ENCODE measurements around the gene WDR38.

Gene WDR38, protein sequence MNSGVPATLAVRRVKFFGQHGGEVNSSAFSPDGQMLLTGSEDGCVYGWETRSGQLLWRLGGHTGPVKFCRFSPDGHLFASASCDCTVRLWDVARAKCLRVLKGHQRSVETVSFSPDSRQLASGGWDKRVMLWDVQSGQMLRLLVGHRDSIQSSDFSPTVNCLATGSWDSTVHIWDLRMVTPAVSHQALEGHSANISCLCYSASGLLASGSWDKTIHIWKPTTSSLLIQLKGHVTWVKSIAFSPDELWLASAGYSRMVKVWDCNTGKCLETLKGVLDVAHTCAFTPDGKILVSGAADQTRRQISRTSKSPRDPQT

DNA sequence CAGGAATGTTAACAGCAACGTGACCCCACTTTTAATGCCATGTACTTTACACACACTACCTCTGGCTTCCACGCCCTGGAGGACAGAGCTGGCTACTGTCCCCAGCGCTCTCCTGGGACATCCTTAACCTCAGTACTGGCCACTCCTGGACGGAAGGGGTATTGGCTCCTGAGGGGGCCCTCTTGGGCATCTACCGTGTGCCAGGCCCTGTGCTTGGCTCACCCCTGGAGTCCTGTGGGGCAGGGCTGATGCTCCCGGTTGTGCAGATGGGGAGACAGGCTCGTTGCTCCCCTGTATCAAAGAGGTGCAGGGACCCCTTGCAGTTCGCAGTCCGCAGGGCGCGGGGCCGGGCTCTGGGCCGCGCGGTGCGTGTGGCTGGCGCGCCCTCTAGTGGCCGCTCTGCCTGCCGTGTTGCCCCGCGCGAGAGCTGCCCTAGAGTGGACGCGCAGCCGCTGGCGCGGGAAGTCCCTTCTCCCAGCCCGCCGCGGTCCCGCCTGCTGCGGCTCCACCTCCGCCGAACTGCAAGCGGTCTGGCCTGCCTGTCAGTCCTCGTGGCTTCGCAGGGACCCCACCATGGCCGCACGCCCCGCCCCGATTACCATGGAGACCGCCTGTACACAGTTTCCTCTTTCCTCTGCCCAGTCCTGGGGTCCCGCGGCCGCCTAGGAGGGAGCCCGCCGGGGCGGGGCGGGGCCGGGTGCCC, at the start of gene WDR38:
TSS of gene WDR38 (plus strand) at position 632 of the 703 bp plus-strand sequence. CDS start 72 bp downstream, outside the sequence.
- no peak for DNase-seq

DNA sequence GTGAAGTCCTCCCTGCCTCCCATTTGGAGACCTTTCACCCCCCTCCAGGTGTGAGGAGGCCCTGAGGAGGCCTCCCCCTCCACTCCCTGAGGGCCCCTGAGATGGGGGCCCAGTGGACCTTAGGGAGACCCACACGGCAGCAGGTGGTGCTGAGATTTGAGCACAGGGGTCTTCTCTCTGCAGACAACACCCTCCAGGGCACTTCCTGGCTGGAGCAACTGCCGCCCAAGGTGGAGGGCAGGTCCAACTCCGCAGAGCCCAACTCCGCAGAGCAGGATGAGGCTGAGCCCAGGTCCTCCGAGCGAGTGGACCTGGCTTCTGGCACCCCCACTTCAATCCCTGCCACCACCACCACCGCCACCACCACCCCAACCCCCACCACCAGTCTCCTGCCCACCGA, 49.3 kb upstream of the WDR38 start:
- DNase-seq, result no peak

DNA sequence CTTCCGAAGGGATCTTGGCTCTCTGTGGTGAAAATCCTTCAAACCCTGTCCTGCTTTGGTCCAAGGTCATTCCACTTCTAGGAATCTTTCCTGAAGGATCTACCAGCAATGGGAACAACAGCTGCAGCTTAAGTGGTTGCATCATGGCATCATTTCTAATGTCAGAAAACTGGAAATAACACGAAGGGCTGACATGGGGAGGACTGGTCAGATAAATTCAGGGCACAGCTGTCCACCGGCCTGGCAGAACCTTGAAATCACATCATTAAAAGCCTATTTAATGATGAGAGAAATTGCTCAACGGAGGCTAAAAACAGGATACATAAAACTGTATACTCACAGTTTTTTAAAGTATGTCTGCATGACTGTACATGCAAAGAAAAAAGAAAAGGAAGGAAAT, 48.1 kb upstream of the WDR38 start:
- DNase-seq, result no peak

DNA sequence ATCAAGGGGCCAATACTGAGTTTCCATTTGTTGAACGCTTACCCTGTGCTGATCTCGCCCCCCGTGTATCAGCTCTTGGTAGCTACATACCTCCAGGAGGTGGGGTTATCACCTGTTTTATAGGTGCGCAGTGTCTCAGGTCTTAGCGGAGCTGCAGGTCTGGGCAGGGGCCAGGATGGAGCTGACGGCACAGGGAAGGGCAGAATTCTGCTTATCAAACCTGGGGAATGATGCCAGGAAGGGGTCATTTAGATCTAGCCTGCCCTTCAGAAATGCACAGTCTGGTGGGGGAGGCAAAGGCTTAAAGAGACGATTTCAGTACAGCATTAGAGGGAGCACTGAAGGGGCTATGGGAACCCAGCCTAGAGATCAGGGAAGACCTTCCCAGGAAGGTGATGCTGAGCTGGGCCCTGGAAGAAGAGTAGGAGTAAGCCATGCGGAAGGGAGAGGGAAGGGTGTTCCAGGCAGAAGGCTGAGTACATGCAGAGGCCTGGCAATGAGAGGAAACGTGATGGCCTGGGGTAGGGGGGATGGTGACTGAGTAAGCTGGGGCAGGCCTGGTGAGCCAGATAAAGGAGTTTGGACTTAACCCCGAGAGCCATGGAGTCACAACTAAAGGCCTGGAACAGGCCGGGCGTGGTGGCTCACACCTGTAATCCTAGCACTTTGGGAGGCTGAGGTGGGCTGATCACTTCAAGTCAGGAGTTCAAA, 44.9 kb upstream of the WDR38 start:
- DNase-seq, result no peak

DNA sequence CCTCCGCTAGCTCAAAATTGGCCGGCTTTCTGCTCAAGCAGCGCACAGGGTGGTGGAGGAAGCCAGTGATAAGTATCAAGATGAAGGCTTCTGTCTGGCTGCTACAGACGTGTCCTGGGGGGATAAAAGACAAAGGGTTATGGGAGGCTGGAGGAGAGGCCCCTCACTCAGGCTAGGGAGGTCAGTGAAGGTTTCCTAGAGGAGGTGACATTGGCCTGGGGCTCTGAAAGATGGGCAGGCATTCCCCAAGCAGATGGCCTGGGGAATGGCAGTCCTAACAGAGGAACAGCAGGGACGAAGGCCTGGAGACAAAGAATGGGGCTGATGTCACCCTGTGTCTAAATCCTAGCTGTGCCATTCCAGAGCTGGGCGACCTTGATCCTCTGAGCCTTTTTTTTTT, 44.0 kb upstream of the WDR38 start:
- no peak for DNase-seq

DNA sequence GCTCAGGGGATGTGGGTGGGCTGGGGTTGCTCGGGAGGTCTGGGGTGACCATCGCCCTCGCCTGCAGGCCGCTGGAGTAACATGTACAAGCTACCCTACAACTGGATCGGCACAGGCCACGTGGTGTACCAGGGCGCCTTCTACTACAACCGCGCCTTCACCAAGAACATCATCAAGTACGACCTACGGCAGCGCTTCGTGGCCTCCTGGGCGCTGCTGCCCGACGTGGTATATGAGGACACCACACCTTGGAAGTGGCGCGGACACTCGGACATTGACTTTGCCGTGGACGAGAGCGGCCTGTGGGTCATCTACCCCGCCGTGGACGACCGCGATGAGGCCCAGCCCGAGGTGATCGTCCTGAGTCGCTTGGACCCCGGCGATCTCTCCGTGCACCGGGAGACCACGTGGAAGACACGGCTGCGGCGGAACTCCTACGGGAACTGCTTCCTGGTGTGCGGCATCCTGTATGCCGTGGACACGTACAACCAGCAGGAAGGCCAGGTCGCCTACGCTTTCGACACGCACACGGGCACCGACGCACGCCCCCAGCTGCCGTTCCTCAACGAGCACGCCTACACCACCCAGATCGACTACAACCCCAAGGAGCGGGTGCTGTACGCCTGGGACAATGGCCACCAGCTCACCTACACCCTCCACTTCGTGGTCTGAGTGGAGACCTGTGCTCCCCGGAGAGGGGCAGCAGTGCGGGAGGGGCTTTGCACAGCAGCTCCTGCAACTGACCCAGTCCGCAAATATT, 43.3 kb upstream of the WDR38 start:
- DNase-seq, result no peak

DNA sequence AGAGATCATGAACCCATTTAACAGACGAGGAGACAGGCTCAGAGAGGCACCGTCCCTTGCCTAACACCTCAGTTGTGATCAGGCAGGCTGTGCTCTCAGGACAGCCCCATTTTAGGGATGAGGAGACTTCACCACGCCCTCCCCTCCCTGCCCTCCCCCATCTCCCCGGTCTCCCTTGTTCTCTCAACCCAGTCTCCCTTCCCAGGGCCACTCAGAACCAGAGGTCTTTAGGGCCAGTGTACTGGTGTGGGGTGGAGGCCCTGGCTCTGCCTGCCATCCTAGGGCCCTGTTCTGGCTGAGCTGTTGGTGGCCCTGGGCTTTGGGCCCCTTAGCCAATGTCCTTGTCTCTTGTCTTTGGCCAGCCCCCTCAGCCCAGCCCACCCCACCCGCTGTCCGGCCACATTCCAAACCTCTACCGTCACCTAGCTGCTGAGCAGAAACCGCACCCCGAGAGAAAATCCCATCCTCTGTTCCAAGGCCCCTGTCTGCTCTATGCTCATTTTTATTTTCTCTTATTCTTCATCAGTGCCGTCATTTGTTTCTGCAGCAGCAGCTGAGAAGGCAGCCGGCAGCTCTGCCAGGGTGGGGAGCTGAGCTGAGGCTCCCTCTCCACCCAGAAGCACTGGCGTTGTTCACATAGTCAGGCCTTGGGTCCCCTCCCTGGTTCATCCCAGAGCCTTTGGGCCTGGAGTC, 42.5 kb upstream of the WDR38 start:
- DNase-seq, result no peak

DNA sequence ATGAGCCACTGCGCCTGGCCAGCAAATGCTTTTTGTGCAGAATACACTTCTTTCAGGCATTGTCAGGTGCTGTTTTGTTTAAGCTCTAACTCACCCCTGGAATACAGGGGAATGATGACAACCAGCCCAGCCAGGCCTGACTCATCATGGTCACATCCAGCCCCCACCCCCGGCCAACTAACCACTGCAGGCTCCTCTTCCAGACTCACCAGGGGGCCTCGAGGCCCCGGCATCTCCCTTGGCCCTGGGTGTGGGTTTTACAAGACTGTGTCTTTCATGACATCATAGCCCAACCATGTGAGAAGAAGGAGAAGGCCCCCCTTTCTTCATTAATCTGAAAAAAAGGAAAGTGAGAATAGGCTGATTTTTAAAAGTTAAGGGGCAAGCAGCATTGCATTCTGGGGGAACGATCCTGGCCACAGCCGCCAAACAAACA, 40.8 kb upstream of the WDR38 start:
- DNase-seq, result no peak

DNA sequence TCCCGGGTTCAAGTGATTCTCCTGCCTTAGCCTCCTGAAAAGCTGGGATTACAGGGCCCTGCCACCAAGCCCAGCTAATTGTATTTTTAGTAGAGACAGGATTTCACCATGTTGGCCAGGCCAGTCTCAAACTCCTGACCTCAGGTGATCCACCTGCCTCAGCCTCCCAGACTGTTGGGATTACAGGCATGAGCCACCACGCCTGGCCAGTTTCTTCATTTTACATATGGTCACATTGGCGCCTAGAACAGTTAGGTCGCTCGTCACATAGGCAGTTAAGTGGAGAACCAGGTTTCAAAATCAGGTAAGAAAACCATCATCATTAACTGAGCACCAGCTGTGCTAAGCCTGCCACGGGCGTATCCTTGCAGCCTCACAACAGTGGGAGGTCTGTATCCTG, 40.2 kb upstream of the WDR38 start:
- DNase-seq, result no peak

DNA sequence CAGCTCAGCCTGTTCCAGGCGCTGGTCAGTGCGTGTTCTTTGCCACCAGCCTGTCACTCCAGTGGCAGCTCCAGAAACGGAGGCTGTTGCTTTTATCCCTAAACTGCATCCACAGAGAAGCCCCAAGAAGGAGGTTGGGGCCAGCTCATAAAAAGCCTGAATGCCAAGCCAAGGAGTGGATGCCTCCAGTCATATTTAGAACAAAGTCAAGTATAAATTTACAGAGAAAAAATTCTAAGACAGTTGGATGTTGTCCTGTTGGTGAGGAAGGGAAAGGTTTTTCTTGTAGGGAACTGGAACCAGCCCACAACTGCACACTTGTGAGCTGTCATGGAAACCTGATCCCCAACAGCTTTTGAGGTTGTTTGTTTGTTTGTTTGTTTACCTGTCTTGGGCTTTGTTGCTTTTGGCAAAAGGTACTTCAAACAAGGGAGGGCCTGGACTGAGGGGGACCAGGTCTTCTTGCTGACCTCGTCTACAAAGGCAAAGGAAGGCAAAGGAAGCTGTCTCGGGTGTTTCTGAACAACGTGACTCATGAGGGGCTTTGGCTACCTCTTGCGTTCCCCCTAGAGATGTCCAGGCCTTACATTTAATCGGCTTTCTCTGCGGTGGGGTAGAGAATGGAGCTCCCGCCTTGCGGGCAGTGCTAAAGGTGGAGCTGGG, 39.6 kb upstream of the WDR38 start:
- DNase-seq, result no peak

DNA sequence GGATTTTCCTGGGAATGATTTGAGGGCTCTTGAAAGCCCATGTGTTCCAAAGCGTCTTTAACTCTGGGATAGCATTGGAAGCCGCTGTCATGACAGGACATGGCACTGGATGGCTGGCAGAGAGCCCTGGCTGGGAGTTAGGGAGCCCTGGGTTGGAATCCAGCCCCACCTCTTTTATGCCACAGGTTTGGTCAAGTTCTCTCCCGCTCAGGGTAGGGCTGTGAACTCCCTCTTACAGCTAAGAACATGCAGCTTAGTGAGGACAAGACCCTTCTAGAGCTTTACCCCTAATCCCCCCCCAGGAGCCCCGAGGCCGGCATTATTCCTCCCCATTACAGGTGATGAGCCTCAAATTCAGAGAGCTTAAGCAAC, 39.1 kb upstream of the WDR38 start:
- DNase-seq, result no peak

DNA sequence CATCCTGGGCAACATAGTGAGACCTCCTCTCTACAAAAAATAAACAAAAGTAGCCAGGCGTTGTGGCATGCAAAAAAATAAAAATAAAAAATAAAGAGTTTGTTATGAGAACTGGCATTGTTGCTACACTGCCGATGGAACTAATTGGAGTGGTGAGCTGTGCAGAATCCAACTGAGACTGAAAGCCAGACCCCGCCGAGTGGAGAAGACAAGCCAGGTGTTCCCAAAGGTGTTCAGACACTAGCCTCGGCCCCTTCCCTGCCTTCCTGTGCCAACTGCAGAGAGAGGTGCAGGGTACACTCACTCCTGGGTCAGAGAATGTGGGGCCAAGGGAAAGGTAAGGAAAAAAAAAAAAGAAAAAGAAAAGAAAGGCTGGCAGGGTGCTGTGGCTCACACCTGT, 37.7 kb upstream of the WDR38 start:
- DNase-seq, result no peak

DNA sequence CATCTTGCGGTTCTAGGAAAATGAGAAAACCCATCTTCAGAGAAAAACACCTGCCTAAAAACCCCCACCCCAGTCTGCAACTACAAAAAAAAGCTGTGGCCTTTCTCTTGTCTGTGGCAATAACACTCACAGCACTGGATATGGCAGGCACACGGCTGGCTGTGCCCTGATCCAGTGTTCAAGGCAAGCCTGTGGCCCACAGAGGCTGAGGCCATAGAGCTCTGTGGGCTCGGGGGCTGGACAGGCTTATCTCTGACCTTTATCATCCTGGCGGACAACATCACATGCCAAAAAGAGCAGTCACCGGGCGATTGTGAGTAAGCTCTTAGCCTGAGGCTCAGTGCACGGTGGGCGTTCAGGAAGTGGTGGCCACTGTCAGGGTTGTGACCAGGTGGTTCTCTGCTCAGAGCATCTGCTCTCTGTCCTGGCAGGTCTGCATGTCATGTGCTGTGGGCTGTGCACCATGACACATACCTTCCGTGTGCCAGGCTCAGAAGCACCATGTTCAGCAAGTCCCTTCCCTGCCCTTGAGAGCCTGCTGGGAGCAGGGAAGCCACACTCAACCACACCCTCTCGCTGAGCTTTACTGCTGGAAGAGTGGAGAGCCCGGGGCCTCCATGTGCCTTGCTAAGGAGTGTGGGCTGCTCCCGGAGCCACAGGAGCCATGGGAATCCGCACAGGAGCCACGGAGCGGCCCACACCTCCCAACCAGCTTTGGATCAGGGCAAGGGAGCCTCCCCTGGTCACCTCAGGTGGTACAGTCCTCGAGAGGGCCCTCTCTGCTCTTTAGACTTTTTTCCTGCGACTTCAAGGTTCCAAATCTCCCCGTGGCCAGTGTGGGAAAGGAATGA, 34.6 kb upstream of the WDR38 start:
- no peak for DNase-seq

DNA sequence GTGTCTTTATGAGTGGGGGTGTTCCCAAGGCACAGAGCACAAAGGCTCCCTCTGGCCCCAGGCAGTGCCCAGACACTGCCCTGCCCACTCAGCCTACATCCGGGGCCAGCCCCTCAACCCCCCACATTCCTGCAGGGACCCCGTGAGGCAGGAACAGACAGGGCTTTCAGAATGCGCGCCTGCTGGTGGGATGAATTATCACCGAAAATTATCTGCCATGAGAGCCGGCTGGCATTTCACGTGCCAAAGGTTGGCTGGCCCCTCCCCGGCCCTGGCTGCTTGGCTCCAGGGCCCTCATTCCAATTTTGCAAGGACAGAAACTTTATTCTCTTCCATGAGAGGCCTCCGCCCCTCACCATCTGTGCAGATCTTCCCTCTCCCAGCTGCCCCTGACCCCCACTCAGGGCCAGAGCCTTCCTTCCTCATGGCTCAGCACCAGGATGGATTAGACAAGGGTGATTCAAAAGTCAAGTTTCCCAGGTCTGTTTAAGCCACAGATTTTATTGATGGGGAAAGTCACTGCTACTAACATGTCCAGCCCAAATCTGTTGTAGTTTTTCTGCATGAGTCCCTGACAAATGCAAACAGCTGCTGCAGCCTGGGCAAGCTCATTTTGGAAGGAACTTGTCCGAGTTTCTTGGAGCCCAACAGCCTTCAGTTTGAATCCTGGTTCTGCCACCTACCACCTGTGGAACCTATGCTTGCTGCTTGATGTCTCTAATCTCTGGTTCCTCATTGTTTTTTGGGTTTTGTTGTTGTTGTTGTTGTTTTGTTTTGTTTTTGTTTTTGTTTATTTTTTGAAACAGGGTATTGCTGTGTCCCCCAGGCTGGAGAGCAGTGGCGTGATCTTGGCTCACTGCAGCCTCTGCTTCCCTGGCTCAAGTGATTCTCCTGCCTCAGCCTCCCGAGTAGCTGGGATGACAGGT, 32.3 kb upstream of the WDR38 start:
- no peak for DNase-seq

DNA sequence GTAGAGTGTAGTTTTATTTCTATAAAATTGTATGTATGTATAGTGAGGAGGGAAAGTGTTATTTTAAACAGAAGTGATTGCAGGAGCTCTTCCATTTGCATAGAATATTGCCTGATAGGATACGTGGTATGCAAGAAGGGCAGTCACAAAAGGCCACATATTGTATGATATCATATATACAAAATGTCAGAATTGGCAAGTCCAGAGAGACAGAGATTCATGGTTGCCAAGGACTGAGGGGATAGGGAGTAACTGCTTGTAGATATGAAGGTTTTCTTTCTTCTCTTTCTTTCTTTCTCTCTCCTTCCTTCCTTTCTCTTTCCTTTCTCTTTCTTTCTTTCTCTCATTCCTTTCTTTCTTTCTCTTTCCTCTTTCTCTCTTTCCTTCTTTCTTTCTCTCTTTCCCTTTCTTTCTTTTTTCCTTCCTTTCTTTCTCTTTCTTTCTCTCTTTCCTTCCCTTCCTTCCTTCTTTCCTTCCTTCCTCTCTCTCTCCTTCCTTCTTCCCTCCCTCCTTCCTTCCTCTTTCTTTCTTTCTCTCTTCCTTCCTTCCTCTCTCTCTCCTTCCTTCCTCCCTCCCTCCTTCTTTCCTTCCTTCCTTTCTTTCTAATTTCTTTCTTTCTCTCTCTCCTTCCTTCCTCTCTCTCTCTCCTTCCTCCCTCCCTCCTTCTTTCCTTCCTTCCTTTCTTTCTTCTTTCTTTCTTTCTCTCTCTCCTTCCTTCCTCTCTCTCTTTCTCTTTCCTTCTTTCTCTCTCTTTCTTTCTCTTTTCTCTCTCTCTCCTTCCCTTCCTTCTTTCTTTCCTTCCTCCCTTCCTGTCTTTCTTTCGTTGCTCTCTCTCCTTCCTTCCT, 24.5 kb upstream of the WDR38 start:
- no peak for DNase-seq

DNA sequence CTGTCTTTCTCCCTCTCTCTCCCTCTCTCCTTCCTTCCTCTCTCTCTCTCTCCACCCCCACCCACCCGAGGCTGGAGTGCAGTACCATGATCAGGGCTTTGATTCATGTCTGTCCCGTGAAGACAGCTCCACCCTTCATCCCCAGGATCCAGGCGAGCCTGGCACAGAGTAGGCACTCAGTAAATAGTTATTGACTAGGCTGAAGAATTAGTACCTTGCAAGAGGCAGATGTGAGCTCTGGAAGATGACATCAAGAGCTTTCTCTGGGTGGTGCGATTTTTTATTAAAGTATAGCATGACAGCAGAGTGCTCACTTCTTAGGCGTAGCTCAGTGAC, 24.0 kb upstream of the WDR38 start:
- DNase-seq, result no peak

DNA sequence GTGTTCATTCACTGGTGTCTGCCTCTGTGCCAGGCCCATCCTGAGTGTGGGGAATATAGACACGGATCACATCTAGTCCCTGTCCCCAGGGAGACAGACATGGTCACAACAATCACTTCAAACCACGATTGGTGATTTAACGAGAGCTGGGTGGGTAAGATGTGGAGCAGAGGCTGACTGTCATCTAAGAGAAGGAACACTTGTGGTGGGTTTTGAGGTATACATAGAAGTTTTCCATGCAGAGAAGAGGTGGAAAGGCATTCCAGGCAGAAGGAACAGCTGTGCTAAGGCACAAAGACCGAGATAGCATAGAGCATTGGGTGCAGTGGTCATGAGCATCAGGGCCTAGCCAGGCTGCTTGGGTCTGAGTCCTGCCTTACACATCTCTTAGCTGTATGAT, 22.7 kb upstream of the WDR38 start:
- no peak for DNase-seq

DNA sequence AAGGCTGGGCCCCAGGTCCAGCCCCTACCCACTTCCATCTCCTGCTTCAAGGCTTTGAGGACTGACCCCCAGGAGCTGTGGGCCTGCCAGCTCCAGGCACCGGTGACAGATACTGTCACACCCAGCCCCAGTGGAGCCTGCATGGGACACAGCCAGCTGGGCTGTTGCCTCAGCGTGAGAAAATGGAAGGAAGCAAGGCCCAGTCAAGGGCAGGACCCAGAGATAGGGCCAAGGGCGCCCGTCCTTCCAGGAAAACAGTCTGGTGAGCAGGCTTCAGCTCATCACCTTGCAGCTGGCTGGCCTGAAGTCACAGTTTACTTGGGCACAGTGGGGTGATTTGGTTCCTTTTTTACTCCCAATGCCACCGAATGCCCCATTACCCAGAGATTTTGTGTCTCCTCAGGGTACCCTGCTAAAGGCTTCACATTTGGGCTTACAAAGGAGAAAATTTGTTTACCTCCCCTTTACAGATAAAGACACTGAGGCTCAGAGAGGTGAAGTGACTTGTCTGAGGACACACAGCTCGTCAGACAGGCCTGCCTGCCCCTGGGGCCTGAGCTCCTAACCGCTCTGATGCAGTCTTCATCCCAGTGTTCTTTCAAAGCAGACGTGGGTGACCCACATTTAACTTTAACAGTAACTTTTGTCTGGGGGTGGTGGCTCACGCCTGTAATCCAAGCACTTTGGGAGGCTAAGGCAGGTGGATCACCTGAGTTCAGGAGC, 21.5 kb upstream of the WDR38 start:
- no peak for DNase-seq
